Suprapubic skin (tissue), 4 donors: ENCODE measurements around the gene TMEM184C. TPM values are rescaled to one million over a fixed set of nuclear protein-coding genes. Genes with fewer than 3 reads are reported as not detected.
A peak's percentile ranks its signal among the peaks of the same experiment; 100 is the strongest.

Experiments used
- DNase-seq, 2 donors: peaks; one replicate each; pipeline ENCODE4 v3.0.0-alpha.2; 2019; ENCODE audit warnings: low spot score in 2 of 2
- H3K27ac ChIP-seq: fragments of 200-600 bp; sonication (generic); one replicate; pipeline ENCODE4 v1.5.1; 2019
- H3K27me3 ChIP-seq: fragments of 200-600 bp; sonication (generic); one replicate; pipeline ENCODE4 v1.5.1; 2019
- H3K36me3 ChIP-seq: fragments of 200-600 bp; sonication (generic); one replicate; pipeline ENCODE4 v1.5.1; 2019
- H3K4me1 ChIP-seq: fragments of 200-600 bp; sonication (generic); one replicate; pipeline ENCODE4 v1.5.1; 2019
- H3K4me3 ChIP-seq: fragments of 200-600 bp; sonication (generic); one replicate; pipeline ENCODE4 v1.5.1; 2019; ENCODE audit warnings: mild to moderate bottlenecking
- H3K9me3 ChIP-seq: fragments of 200-600 bp; sonication (generic); one replicate; pipeline ENCODE4 v1.5.1; 2019
- EP300 ChIP-seq: sonication (generic); formaldehyde crosslinking; IDR thresholded peaks from one replicate; pipeline ENCODE4 v1.6.1; 2017; ENCODE audit warnings: antibody characterized with exemption
- POLR2A ChIP-seq, 2 donors: fragments of 450-650 bp; IDR thresholded peaks; one replicate each; pipeline ENCODE4 v1.6.1; 2017; ENCODE audit warnings: antibody characterized with exemption in 2 of 2, mild to moderate bottlenecking in 2 of 2, moderate library complexity in 2 of 2
- POLR2AphosphoS5 ChIP-seq, 3 donors: sonication (generic); formaldehyde crosslinking; IDR thresholded peaks; one replicate each; pipeline ENCODE4 v1.6.1; 2017; ENCODE audit warnings: antibody characterized with exemption in 3 of 3
- WGBS: methylation state at CpG from one replicate; pipeline ENCODE4 v1.1.5; 2018; 5-methylcytosine and 5-hydroxymethylcytosine counted together
- total RNA-seq, 4 donors: library from RNA; depleted of rRNA; stranded (reverse); fragments of >200 nt; gene quantifications; one replicate each; pipeline ENCODE4 v1.1.0, GENCODE V29; 2016
- TF ChIP-seq, protein P1 (sequence below), 2 donors: fragments of 200-600 bp in 1 of 2; fragments of 450-650 bp in 1 of 2; sonication (generic) in 1 of 2; IDR thresholded peaks; one replicate each; pipeline ENCODE4 v1.5.1; 2016 to 2019; ENCODE audit warnings: antibody characterized with exemption in 2 of 2, mild to moderate bottlenecking in 1 of 2, moderate library complexity in 1 of 2

Gene TMEM184C
- total RNA-seq, 4 donors from 2014 or later, result 17.1 to 29.8 (median 21.1) TPM

DNA sequence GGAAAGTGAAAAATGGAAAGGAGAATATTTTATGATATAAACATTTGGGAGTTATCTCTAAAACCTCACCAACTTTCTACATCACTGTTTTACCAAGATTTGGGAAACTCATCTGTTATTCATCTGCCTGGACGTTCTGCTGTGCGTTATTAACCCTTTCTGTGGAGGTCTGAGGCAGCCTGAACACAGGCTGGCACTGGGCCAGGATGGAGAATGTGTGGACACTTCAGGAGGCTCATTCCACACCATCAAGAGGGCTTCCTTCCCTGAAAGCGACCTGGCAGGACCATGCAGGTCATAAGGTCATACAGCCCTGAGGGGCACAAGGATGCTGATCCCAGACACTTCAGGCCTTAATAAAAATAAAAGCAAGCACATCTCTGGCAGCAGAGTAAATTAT is 31.2 kb upstream of the TMEM184C start:
- Histone ChIP-seq H3K4me1 (no peaks in the 10 kb centered on the region), H3K27ac (no peak overlapping the region), H3K27me3 (no peaks in the 10 kb centered on the region), H3K4me3 (no peak overlapping the region), H3K9me3 (no peaks in the 10 kb centered on the region), H3K36me3 (no peaks in the 10 kb centered on the region)
- DNase-seq, result no peak
- TF ChIP-seq POLR2A (IDR thresholded peaks at IDR 0.05) (no peak), EP300 (no peak), POLR2AphosphoS5 (IDR thresholded peaks at IDR 0.05) (no peak)
- TF ChIP-seq, protein P1, sequence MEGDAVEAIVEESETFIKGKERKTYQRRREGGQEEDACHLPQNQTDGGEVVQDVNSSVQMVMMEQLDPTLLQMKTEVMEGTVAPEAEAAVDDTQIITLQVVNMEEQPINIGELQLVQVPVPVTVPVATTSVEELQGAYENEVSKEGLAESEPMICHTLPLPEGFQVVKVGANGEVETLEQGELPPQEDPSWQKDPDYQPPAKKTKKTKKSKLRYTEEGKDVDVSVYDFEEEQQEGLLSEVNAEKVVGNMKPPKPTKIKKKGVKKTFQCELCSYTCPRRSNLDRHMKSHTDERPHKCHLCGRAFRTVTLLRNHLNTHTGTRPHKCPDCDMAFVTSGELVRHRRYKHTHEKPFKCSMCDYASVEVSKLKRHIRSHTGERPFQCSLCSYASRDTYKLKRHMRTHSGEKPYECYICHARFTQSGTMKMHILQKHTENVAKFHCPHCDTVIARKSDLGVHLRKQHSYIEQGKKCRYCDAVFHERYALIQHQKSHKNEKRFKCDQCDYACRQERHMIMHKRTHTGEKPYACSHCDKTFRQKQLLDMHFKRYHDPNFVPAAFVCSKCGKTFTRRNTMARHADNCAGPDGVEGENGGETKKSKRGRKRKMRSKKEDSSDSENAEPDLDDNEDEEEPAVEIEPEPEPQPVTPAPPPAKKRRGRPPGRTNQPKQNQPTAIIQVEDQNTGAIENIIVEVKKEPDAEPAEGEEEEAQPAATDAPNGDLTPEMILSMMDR (IDR thresholded peaks at IDR 0.05), result no peak
- 50% methylated on average over 3 of the region's 3 CpGs for WGBS

DNA sequence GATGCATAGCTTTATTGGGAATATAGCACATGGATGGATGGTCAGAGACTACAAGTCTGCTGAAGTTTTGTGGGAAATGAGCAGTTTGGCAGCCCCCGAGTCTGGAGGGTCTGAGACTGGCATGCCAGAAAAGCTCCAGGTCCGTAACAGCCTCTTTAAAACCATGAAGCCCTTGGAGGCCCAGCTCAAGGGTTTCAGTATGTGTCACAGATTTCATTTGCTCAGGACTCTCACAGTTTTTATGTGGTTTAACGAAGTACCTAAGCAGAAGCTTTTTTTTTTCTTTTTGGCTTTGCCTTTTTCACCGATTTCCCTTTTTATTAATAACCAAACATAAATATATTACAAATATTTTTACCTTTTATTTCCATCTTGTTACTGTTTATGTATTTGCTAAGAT is 30.6 kb upstream of the TMEM184C start:
- H3K27me3 ChIP-seq, result no peaks in the 10 kb centered on the region
- WGBS, result 80% methylated on average over 4 of the region's 4 CpGs

DNA sequence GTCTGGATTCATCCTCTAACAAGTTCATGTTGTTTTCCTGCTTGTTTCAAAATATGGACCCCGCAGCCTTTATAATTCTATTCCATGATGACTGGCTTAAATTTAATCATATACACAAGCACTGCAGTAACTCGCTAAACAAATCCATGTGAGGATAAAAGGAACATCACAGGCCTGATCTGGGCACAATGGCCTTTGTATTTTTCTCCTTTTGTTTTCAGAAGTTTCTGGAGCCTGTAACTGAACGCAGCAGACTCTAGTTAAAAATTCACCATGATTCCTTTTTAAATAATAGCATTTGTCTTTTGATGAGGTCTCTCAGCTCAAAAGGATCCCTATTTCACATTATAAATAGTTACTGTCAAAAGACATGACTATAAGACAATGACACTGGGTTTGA is 30.2 kb upstream of the TMEM184C start:
- no peak overlapping the region for H3K27ac ChIP-seq
- H3K4me1 ChIP-seq, result no peaks in the 10 kb centered on the region
- H3K27me3 ChIP-seq, result no peaks in the 10 kb centered on the region
- TF ChIP-seq EP300, result no peak
- TF ChIP-seq, protein P1 (IDR thresholded peaks at IDR 0.05), result no peak
- TF ChIP-seq POLR2AphosphoS5 (IDR thresholded peaks at IDR 0.05), result no peak
- no peak for TF ChIP-seq POLR2A (IDR thresholded peaks at IDR 0.05)
- 74% methylated on average over 3 of the region's 3 CpGs for WGBS
- no peaks in the 10 kb centered on the region for H3K9me3 ChIP-seq
- H3K4me3 ChIP-seq, result no peak overlapping the region
- H3K36me3 ChIP-seq, result no peaks in the 10 kb centered on the region
- no peak for DNase-seq

More for the DNA sequence above, 30.6 kb upstream of the TMEM184C start:
- no peak overlapping the region for H3K27ac ChIP-seq
- H3K4me1 ChIP-seq, result no peaks in the 10 kb centered on the region
- no peaks in the 10 kb centered on the region for H3K9me3 ChIP-seq
- no peaks in the 10 kb centered on the region for H3K36me3 ChIP-seq
- TF ChIP-seq POLR2A (IDR thresholded peaks at IDR 0.05) (no peak), POLR2AphosphoS5 (IDR thresholded peaks at IDR 0.05) (no peak), EP300 (no peak)
- TF ChIP-seq, protein P1 (IDR thresholded peaks at IDR 0.05), result no peak
- no peak overlapping the region for H3K4me3 ChIP-seq
- no peak for DNase-seq

DNA sequence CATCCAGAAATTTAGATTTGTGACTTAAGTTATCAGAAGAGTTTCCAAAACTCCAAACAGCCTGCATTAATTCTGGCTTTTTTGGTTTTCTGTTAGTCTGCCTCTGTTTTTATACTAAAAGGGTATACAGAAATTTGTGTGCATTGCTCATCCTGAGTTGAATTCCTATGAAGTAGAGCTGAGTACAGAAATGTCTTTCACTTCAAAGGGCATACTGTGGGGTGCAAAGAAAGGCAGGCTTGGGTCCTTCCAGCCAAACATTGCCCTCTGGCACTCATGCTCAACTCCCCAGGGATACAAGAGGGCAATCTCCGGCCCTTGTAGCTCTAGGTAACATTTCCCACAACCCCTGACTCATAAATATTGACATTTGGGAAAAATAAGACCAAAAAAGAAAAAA is 27.6 kb upstream of the TMEM184C start:
- H3K27ac ChIP-seq, result no peak overlapping the region
- no peak overlapping the region for H3K4me3 ChIP-seq
- no peaks in the 10 kb centered on the region for H3K4me1 ChIP-seq
- H3K27me3 ChIP-seq, result no peaks in the 10 kb centered on the region
- no peaks in the 10 kb centered on the region for H3K36me3 ChIP-seq
- TF ChIP-seq POLR2AphosphoS5 (IDR thresholded peaks at IDR 0.05) (no peak), POLR2A (IDR thresholded peaks at IDR 0.05) (no peak), EP300 (no peak)
- TF ChIP-seq, protein P1 (IDR thresholded peaks at IDR 0.05), result no peak
- 54% methylated on average over 1 of the region's 1 CpG for WGBS
- H3K9me3 ChIP-seq, result no peaks in the 10 kb centered on the region
- DNase-seq, result no peak

DNA sequence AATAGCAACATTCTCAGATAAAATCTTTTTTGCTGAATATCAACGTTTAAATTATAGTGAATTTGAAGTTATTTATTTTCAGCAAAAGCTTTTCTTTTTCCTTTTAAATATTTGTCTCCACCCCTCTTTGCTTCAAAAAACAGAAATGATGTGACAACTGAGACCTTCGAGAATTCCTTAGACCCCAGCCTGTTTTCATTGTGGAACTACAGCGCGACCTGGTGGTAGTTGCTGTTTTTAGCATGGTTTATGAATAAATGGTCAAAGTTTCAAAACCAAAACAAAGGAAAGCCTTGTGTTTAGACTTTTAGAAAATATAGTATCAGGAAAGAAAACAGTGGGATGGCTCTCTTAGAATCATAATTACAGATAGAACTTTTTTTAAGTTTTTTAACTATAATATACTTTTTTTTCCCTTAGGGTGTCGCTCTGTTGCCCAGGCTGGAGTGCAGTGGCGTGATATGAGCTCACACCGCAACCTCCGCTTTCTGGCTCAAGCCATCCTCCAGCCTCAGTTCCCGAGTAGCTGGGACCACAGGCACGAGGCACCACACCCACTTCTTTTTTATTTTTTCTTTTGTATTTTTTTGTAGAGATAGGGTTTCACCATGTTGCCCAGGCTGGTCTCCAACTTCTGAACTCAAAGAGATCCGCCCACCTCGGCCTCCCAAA is 26.8 kb upstream of the TMEM184C start:
- TF ChIP-seq, protein P1 (IDR thresholded peaks at IDR 0.05), result peak; percentile 55
- no peak for TF ChIP-seq EP300
- no peaks in the 10 kb centered on the region for H3K27me3 ChIP-seq
- no peaks in the 10 kb centered on the region for H3K9me3 ChIP-seq
- H3K4me3 ChIP-seq, result no peak overlapping the region
- DNase-seq, result no peak
- no peaks in the 10 kb centered on the region for H3K4me1 ChIP-seq
- H3K27ac ChIP-seq, result no peak overlapping the region
- WGBS, result 46% methylated on average over 12 of the region's 12 CpGs
- H3K36me3 ChIP-seq, result no peaks in the 10 kb centered on the region
